ENCODE data around the gene SSU72. TPM values are rescaled to one million over a fixed set of nuclear protein-coding genes. Genes with fewer than 3 reads are reported as not detected.
"Not testable (repeated sequence)": the region's sequence is repeated elsewhere in the genome, so short reads cannot be mapped to it uniquely, and the experiment has no call there.

Gene SSU72
- polyA plus RNA-seq, 2 donors: 67.7 to 91.4 TPM

GRCh38 chr1:1523651-1524050 lies 51.0 kb downstream of the SSU72 start:
- 92 to 93% methylated on average over 17 of the region's 17 CpGs for WGBS, 2 donors
- H3K36me3 ChIP-seq (ENCODE audit: control insufficient read depth in 2 of 2, insufficient read depth in 2 of 2, low read length in 1 of 2): peaks cover 4 to 43% of the 10 kb centered on the region in 2 donors
- H3K4me3 ChIP-seq (ENCODE audit: low read depth in 1 of 2, low read length in 2 of 2); H3K9me3 ChIP-seq (ENCODE audit: control insufficient read depth in 2 of 2, insufficient read depth in 1 of 2, low read depth in 1 of 2, low read length in 1 of 2); H3K4me1 ChIP-seq (ENCODE audit: control insufficient read depth in 2 of 2, insufficient read depth in 2 of 2, low read length in 1 of 2); H3K27me3 ChIP-seq (ENCODE audit: control insufficient read depth in 1 of 2, insufficient read depth in 2 of 2, low read length in 2 of 2); H3K27ac ChIP-seq (ENCODE audit: low read depth in 2 of 2, low read length in 1 of 2): not testable (repeated sequence)

- H3K27ac ChIP-seq (ENCODE audit: low read depth in 2 of 2, low read length in 1 of 2); H3K27me3 ChIP-seq (ENCODE audit: control insufficient read depth in 1 of 2, insufficient read depth in 2 of 2, low read length in 2 of 2); H3K9me3 ChIP-seq (ENCODE audit: control insufficient read depth in 2 of 2, insufficient read depth in 1 of 2, low read depth in 1 of 2, low read length in 1 of 2); H3K4me1 ChIP-seq (ENCODE audit: control insufficient read depth in 2 of 2, insufficient read depth in 2 of 2, low read length in 1 of 2); H3K4me3 ChIP-seq (ENCODE audit: low read depth in 1 of 2, low read length in 2 of 2): not testable (repeated sequence)
- peaks cover 4 to 45% of the 10 kb centered on the region in 2 donors for H3K36me3 ChIP-seq (ENCODE audit: control insufficient read depth in 2 of 2, insufficient read depth in 2 of 2, low read length in 1 of 2)
- 94 to 95% methylated on average over 28 to 31 of the region's 31 CpGs for whole genome bisulfite sequencing, 2 donors
Measured at GRCh38 chr1:1523226-1523625, 51.4 kb downstream of the SSU72 start.

GRCh38 chr1:1522536-1522935 lies 52.1 kb downstream of the SSU72 start:
- WGBS, 2 donors: 94 to 95% methylated on average over 25 to 30 of the region's 30 CpGs
- H3K36me3 ChIP-seq (ENCODE audit: control insufficient read depth in 2 of 2, insufficient read depth in 2 of 2, low read length in 1 of 2): peaks cover 4 to 46% of the 10 kb centered on the region in 2 donors

GRCh38 chr1:1521331-1521730 lies 53.3 kb downstream of the SSU72 start:
- Histone ChIP-seq H3K4me3 (ENCODE audit: low read depth in 1 of 2, low read length in 2 of 2) (no peak overlapping the region), H3K27ac (ENCODE audit: low read depth in 2 of 2, low read length in 1 of 2) (no peak overlapping the region), H3K27me3 (ENCODE audit: control insufficient read depth in 1 of 2, insufficient read depth in 2 of 2, low read length in 2 of 2) (no peaks in the 10 kb centered on the region), H3K36me3 (ENCODE audit: control insufficient read depth in 2 of 2, insufficient read depth in 2 of 2, low read length in 1 of 2) (peaks cover 0 to 41% of the 10 kb centered on the region in 2 donors), H3K4me1 (ENCODE audit: control insufficient read depth in 2 of 2, insufficient read depth in 2 of 2, low read length in 1 of 2) (no peaks in the 10 kb centered on the region), H3K9me3 (ENCODE audit: control insufficient read depth in 2 of 2, insufficient read depth in 1 of 2, low read depth in 1 of 2, low read length in 1 of 2) (no peaks in the 10 kb centered on the region)
- WGBS, 2 donors: 96 to 97% methylated on average over 19 of the region's 19 CpGs

More at GRCh38 chr1:1522536-1522935, 52.1 kb downstream of the SSU72 start:
- H3K9me3 ChIP-seq (ENCODE audit: control insufficient read depth in 2 of 2, insufficient read depth in 1 of 2, low read depth in 1 of 2, low read length in 1 of 2); H3K4me1 ChIP-seq (ENCODE audit: control insufficient read depth in 2 of 2, insufficient read depth in 2 of 2, low read length in 1 of 2); H3K27ac ChIP-seq (ENCODE audit: low read depth in 2 of 2, low read length in 1 of 2); H3K4me3 ChIP-seq (ENCODE audit: low read depth in 1 of 2, low read length in 2 of 2); H3K27me3 ChIP-seq (ENCODE audit: control insufficient read depth in 1 of 2, insufficient read depth in 2 of 2, low read length in 2 of 2): not testable (repeated sequence)

- not testable (repeated sequence) for H3K9me3 ChIP-seq (ENCODE audit: control insufficient read depth in 2 of 2, insufficient read depth in 1 of 2, low read depth in 1 of 2, low read length in 1 of 2); H3K27ac ChIP-seq (ENCODE audit: low read depth in 2 of 2, low read length in 1 of 2); H3K4me1 ChIP-seq (ENCODE audit: control insufficient read depth in 2 of 2, insufficient read depth in 2 of 2, low read length in 1 of 2); H3K27me3 ChIP-seq (ENCODE audit: control insufficient read depth in 1 of 2, insufficient read depth in 2 of 2, low read length in 2 of 2); H3K4me3 ChIP-seq (ENCODE audit: low read depth in 1 of 2, low read length in 2 of 2)
- WGBS, 2 donors: 97% methylated on average over 37 to 51 of the region's 51 CpGs
- H3K36me3 ChIP-seq (ENCODE audit: control insufficient read depth in 2 of 2, insufficient read depth in 2 of 2, low read length in 1 of 2): peaks cover 0 to 39% of the 10 kb centered on the region in 2 donors
Measured at GRCh38 chr1:1519805-1520505, 54.7 kb downstream of the SSU72 start.

GRCh38 chr1:1518621-1519007 lies 56.0 kb downstream of the SSU72 start:
- peaks cover 0 to 35% of the 10 kb centered on the region in 2 donors for H3K36me3 ChIP-seq (ENCODE audit: control insufficient read depth in 2 of 2, insufficient read depth in 2 of 2, low read length in 1 of 2)
- H3K9me3 ChIP-seq (ENCODE audit: control insufficient read depth in 2 of 2, insufficient read depth in 1 of 2, low read depth in 1 of 2, low read length in 1 of 2); H3K4me3 ChIP-seq (ENCODE audit: low read depth in 1 of 2, low read length in 2 of 2); H3K27me3 ChIP-seq (ENCODE audit: control insufficient read depth in 1 of 2, insufficient read depth in 2 of 2, low read length in 2 of 2); H3K4me1 ChIP-seq (ENCODE audit: control insufficient read depth in 2 of 2, insufficient read depth in 2 of 2, low read length in 1 of 2); H3K27ac ChIP-seq (ENCODE audit: low read depth in 2 of 2, low read length in 1 of 2): not testable (repeated sequence)
- 89 to 91% methylated on average over 15 to 19 of the region's 19 CpGs for WGBS, 2 donors

- Histone ChIP-seq H3K9me3 (ENCODE audit: control insufficient read depth in 2 of 2, insufficient read depth in 1 of 2, low read depth in 1 of 2, low read length in 1 of 2) (no peaks in the 10 kb centered on the region), H3K27ac (ENCODE audit: low read depth in 2 of 2, low read length in 1 of 2) (no peak overlapping the region), H3K4me3 (ENCODE audit: low read depth in 1 of 2, low read length in 2 of 2) (no peak overlapping the region), H3K27me3 (ENCODE audit: control insufficient read depth in 1 of 2, insufficient read depth in 2 of 2, low read length in 2 of 2) (no peaks in the 10 kb centered on the region), H3K36me3 (ENCODE audit: control insufficient read depth in 2 of 2, insufficient read depth in 2 of 2, low read length in 1 of 2) (peaks cover 0 to 31% of the 10 kb centered on the region in 2 donors), H3K4me1 (ENCODE audit: control insufficient read depth in 2 of 2, insufficient read depth in 2 of 2, low read length in 1 of 2) (no peaks in the 10 kb centered on the region)
- WGBS, 2 donors: 93 to 94% methylated on average over 22 to 28 of the region's 28 CpGs
Measured at GRCh38 chr1:1517973-1518620, 56.6 kb downstream of the SSU72 start.

GRCh38 chr1:1516923-1517322 lies 57.7 kb downstream of the SSU72 start:
- peaks cover 0 to 25% of the 10 kb centered on the region in 2 donors for H3K36me3 ChIP-seq (ENCODE audit: control insufficient read depth in 2 of 2, insufficient read depth in 2 of 2, low read length in 1 of 2)
- WGBS, 2 donors: 88 to 89% methylated on average over 14 of the region's 14 CpGs
- H3K27me3 ChIP-seq (ENCODE audit: control insufficient read depth in 1 of 2, insufficient read depth in 2 of 2, low read length in 2 of 2); H3K9me3 ChIP-seq (ENCODE audit: control insufficient read depth in 2 of 2, insufficient read depth in 1 of 2, low read depth in 1 of 2, low read length in 1 of 2); H3K27ac ChIP-seq (ENCODE audit: low read depth in 2 of 2, low read length in 1 of 2); H3K4me1 ChIP-seq (ENCODE audit: control insufficient read depth in 2 of 2, insufficient read depth in 2 of 2, low read length in 1 of 2); H3K4me3 ChIP-seq (ENCODE audit: low read depth in 1 of 2, low read length in 2 of 2): not testable (repeated sequence)

- peaks cover 0 to 13% of the 10 kb centered on the region in 2 donors for H3K36me3 ChIP-seq (ENCODE audit: control insufficient read depth in 2 of 2, insufficient read depth in 2 of 2, low read length in 1 of 2)
- WGBS, 2 donors: 76 to 77% methylated on average over 11 to 14 of the region's 16 CpGs
- H3K4me3 ChIP-seq (ENCODE audit: low read depth in 1 of 2, low read length in 2 of 2); H3K4me1 ChIP-seq (ENCODE audit: control insufficient read depth in 2 of 2, insufficient read depth in 2 of 2, low read length in 1 of 2); H3K27ac ChIP-seq (ENCODE audit: low read depth in 2 of 2, low read length in 1 of 2); H3K27me3 ChIP-seq (ENCODE audit: control insufficient read depth in 1 of 2, insufficient read depth in 2 of 2, low read length in 2 of 2); H3K9me3 ChIP-seq (ENCODE audit: control insufficient read depth in 2 of 2, insufficient read depth in 1 of 2, low read depth in 1 of 2, low read length in 1 of 2): not testable (repeated sequence)
Measured at GRCh38 chr1:1514376-1514775, 60.3 kb downstream of the SSU72 start.

- H3K9me3 ChIP-seq (ENCODE audit: control insufficient read depth in 2 of 2, insufficient read depth in 1 of 2, low read depth in 1 of 2, low read length in 1 of 2); H3K27ac ChIP-seq (ENCODE audit: low read depth in 2 of 2, low read length in 1 of 2); H3K27me3 ChIP-seq (ENCODE audit: control insufficient read depth in 1 of 2, insufficient read depth in 2 of 2, low read length in 2 of 2); H3K4me1 ChIP-seq (ENCODE audit: control insufficient read depth in 2 of 2, insufficient read depth in 2 of 2, low read length in 1 of 2); H3K4me3 ChIP-seq (ENCODE audit: low read depth in 1 of 2, low read length in 2 of 2); H3K36me3 ChIP-seq (ENCODE audit: control insufficient read depth in 2 of 2, insufficient read depth in 2 of 2, low read length in 1 of 2): not testable (repeated sequence)
- WGBS, 2 donors: 77 to 78% methylated on average over 14 to 17 of the region's 18 CpGs
Measured at GRCh38 chr1:1513675-1514074, 61.0 kb downstream of the SSU72 start.

Data from esophagus (tissue), 2 donors.